ENCODE measurements around the gene UBE2H. TPM values are rescaled to one million over a fixed set of nuclear protein-coding genes. Genes with fewer than 3 reads are reported as not detected.
A peak's percentile ranks its signal among the peaks of the same experiment; 100 is the strongest.

The UBE2H gene
- total RNA-seq, 1 donor from 2014 or later = 80.7 TPM

- peaks cover 14% of the 10 kb centered on the region for H3K9me3 Mint-ChIP-seq
These were observed 136.0 kb downstream of the UBE2H start for GRCh38 chr7:129816742-129817141.

DNA sequence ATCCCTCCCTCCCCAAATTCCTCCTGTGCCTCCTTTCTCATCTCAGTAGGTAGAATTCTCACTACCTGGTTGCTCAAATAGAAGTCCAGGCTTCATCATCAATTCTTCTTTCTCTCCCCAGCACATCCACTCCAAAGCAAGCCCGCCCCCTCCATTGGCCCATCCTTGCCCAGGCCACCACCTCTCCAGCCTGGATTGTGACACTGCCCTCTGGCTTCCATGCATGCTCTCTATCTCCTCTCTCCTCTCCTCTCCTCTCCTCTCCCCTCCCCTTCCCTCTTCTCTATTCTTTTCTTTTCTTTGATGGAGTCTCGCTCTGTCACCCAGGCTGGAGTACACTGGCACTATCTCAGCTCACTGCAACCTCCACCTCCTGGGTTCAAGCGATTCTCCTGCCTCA is 144.9 kb downstream of the UBE2H start:
- H3K9me3 Mint-ChIP-seq = no peaks in the 10 kb centered on the region
- H3K36me3 Mint-ChIP-seq = no peaks in the 10 kb centered on the region
- peaks cover 3% of the 10 kb centered on the region for H3K27me3 Mint-ChIP-seq
- peaks cover 3% of the 10 kb centered on the region for H3K4me1 Mint-ChIP-seq (ENCODE audit: unreplicated experiment)
- H3K27ac Mint-ChIP-seq = no peak overlapping the region
- no peak overlapping the region for H3K4me3 Mint-ChIP-seq
- TF ChIP-seq CTCF (conservative IDR thresholded peaks at IDR 0.05) = no peak
- DNase-seq (ENCODE audit: extremely low spot score, unreplicated experiment) = no peak

More at GRCh38 chr7:129816742-129817141, 136.0 kb downstream of the UBE2H start:
- DNase-seq (ENCODE audit: extremely low spot score, unreplicated experiment) = no peak
- no peaks in the 10 kb centered on the region for H3K27me3 Mint-ChIP-seq
- TF ChIP-seq CTCF (conservative IDR thresholded peaks at IDR 0.05) = no peak
- H3K36me3 Mint-ChIP-seq = peaks cover 4% of the 10 kb centered on the region
- no peak overlapping the region for H3K4me3 Mint-ChIP-seq
- no peaks in the 10 kb centered on the region for H3K4me1 Mint-ChIP-seq (ENCODE audit: unreplicated experiment)
- H3K27ac Mint-ChIP-seq = no peak overlapping the region

DNA sequence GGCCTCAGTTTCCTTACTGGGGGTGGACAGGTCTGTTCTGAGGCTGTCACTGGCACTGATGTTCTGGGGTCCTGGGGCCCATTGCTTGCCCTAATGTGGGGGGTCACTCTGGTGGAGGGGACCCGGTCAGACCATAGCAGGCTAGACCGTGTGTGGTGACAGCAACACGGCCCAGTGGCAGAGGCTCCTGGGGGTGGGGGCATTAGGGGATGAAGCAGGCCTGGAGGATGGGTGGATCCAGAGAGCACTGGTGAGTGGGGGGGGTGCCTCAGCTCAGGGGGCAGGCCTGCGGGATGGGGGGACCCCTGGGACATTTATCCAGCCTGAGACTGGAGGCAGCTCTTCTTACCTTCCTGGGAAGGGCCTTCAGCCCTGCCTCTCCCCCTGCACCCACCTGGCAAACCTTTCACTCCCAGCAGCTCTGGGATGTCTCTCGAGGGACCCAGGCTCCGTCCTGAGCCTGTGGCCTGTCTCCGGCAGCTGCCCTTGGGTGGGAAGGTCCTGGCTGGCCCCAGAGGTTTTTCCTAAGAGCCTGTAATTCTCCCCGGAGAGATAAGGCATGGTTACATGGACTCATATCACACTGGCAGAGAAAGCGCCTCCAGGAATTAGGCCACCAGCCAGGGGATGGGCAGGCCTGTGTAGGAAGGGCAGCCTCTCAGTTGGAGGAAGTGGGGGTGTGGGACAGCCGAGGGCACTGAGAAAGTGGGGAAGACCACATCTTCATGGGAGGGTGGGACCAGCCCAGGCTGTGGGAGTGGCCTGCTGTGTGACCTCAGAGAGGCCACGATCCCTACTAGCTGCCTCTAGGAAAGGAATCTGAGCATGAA is 147.7 kb downstream of the UBE2H start:
- Mint-ChIP-seq H3K4me3 (no peak overlapping the region), H3K27ac (peak overlapping the region; percentile 36), H3K27me3 (peaks cover 3% of the 10 kb centered on the region), H3K36me3 (no peaks in the 10 kb centered on the region), H3K4me1 (ENCODE audit: unreplicated experiment) (peaks cover 3% of the 10 kb centered on the region), H3K9me3 (no peaks in the 10 kb centered on the region)
- no peak for DNase-seq (ENCODE audit: extremely low spot score, unreplicated experiment)
- no peak for TF ChIP-seq CTCF (conservative IDR thresholded peaks at IDR 0.05)

DNA sequence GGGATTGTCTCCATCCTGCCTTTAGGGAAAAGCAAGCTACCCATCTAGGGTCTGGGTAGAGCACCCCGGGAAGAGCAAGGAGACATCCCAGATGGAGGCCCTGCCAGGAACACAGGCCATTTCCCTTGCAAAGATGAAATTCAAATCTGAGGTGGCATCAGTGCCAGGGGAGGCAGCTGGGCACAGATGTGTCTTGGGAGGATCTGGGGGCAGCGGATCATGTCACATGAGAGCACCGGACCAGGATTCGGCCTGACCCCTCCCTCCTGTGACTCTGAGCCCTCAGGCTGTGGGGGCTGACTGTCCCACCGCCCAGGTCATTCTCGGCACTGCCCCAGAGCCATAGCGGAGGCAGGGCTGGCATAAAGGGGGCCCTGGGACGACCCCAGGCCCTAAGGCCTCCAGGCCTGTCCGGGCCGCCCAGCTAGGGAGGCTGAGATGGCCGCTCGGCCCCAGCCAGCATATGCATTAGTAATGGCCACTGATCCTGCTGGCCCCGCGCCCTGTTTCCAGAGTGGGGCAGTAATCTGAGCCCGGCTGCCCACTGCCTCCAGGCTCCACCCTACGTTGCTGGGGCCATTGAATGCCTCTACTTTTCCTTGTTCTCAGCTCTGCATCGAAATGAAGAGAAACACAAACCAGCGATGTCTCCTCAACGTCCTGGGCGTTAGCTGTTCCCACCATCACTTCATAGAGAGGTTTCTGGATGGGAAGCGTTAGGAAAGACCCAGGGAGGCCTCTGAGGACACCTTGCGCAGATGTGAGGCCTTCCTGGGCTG is 148.5 kb downstream of the UBE2H start:
- DNase-seq (ENCODE audit: extremely low spot score, unreplicated experiment) = no peak
- Mint-ChIP-seq H3K27me3 (peaks cover 3% of the 10 kb centered on the region), H3K36me3 (no peaks in the 10 kb centered on the region), H3K27ac (no peak overlapping the region), H3K4me1 (ENCODE audit: unreplicated experiment) (peaks cover 3% of the 10 kb centered on the region), H3K4me3 (no peak overlapping the region), H3K9me3 (no peaks in the 10 kb centered on the region)
- TF ChIP-seq CTCF (conservative IDR thresholded peaks at IDR 0.05) = no peak

- H3K9me3 Mint-ChIP-seq = no peaks in the 10 kb centered on the region
- H3K27me3 Mint-ChIP-seq = peaks cover 3% of the 10 kb centered on the region
These were observed 149.1 kb downstream of the UBE2H start for GRCh38 chr7:129803546-129804081.

More at GRCh38 chr7:129803546-129804081, 149.1 kb downstream of the UBE2H start:
- TF ChIP-seq CTCF (conservative IDR thresholded peaks at IDR 0.05) = no peak
- Mint-ChIP-seq H3K4me1 (ENCODE audit: unreplicated experiment) (peaks cover 3% of the 10 kb centered on the region), H3K4me3 (no peak overlapping the region), H3K27ac (no peak overlapping the region), H3K36me3 (no peaks in the 10 kb centered on the region)
- DNase-seq (ENCODE audit: extremely low spot score, unreplicated experiment) = no peak
